Neural cell (in vitro differentiated cells): Measurements from ENCODE around the gene R3HDM4. TPM values are rescaled to one million over a fixed set of nuclear protein-coding genes. Genes with fewer than 3 reads are reported as not detected.

Experiments
- H2AFZ ChIP-seq: fragments of 200-600, 300-800 bp; sonication (generic), shearing (Covaris generic); 2 replicates; pipeline ENCODE4 v1.6.0; 2014; ENCODE audit warnings: low read depth, mild to moderate bottlenecking, antibody characterized with exemption, low read length, moderate library complexity
- H3F3A ChIP-seq: fragments of 200-600 bp; shearing (Covaris generic); 2 replicates; pipeline ENCODE4 v1.6.1; 2016; ENCODE audit warnings: mild to moderate bottlenecking, moderate library complexity, mixed read lengths, antibody characterized with exemption, low read length; ENCODE audit not compliant: insufficient read depth, poor library complexity, severe bottlenecking
- H3K27ac ChIP-seq: fragments of 200-600, 300-800 bp; sonication (generic), shearing (Covaris generic); 2 replicates; pipeline ENCODE4 v1.5.1; 2014; ENCODE audit warnings: mild to moderate bottlenecking, low read length, moderate library complexity
- H3K27me3 ChIP-seq: fragments of 300-800, 200-600 bp; sonication (generic), shearing (Covaris generic); 2 replicates; pipeline ENCODE4 v1.6.0; 2014; ENCODE audit warnings: mild to moderate bottlenecking, low read depth, low read length, moderate library complexity; ENCODE audit not compliant: insufficient read depth
- H3K36me3 ChIP-seq: fragments of 300-800, 200-600 bp; sonication (generic), shearing (Covaris generic); 2 replicates; pipeline ENCODE4 v1.5.1; 2014; ENCODE audit warnings: mild to moderate bottlenecking, antibody characterized with exemption, low read length, moderate library complexity; ENCODE audit not compliant: insufficient read depth
- H3K4me2 ChIP-seq: fragments of 300-800, 200-600 bp; sonication (generic), shearing (Covaris generic); 2 replicates; pipeline ENCODE4 v1.6.0; 2014; ENCODE audit warnings: mild to moderate bottlenecking, low read length
- H3K4me3 ChIP-seq: fragments of 300-800, 200-600 bp; sonication (generic), shearing (Covaris generic); 2 replicates; pipeline ENCODE4 v1.5.1; 2014; ENCODE audit warnings: mild to moderate bottlenecking, low read length, moderate library complexity
- H3K79me2 ChIP-seq: fragments of 200-600 bp; shearing (Covaris generic); replicated peaks from 2 replicates; pipeline ENCODE4 v1.6.0; 2014; ENCODE audit warnings: mild to moderate bottlenecking, low read length, moderate library complexity; ENCODE audit not compliant: insufficient read depth
- H3K9ac ChIP-seq: fragments of 300-800, 200-600 bp; sonication (generic), shearing (Covaris generic); 2 replicates; pipeline ENCODE4 v1.6.1; 2016; ENCODE audit warnings: mild to moderate bottlenecking, low read length, mixed read lengths
- H3K9me2 ChIP-seq: fragments of 200-600 bp; shearing (Covaris generic); 2 replicates; pipeline ENCODE4 v1.6.1; 2016; ENCODE audit warnings: mild to moderate bottlenecking, low read length, mixed read lengths; ENCODE audit not compliant: insufficient read depth
- H3K9me3 ChIP-seq: fragments of 200-600, 300-800 bp; sonication (generic), shearing (Covaris generic); 2 replicates; pipeline ENCODE4 v1.6.1; 2016; ENCODE audit warnings: mild to moderate bottlenecking, mixed run types, low read length, moderate library complexity, mixed read lengths
- H4K20me1 ChIP-seq: fragments of 200-600 bp; shearing (Covaris generic); 2 replicates; pipeline ENCODE4 v1.6.1; 2016; ENCODE audit warnings: mild to moderate bottlenecking, mixed run types; ENCODE audit not compliant: insufficient read depth
- CTCF ChIP-seq: fragments of 450-650 bp; IDR thresholded peaks from 2 replicates; pipeline ENCODE4 v1.5.1; 2014; ENCODE audit warnings: antibody characterized with exemption, mild to moderate bottlenecking, moderate library complexity; ENCODE audit not compliant: poor library complexity, severe bottlenecking
- EP300 ChIP-seq: fragments of 450-650 bp; conservative IDR thresholded peaks from 2 replicates; pipeline ENCODE4 v1.6.1; 2014; ENCODE audit warnings: antibody characterized with exemption, mild to moderate bottlenecking, moderate library complexity; ENCODE audit not compliant: poor library complexity, severe bottlenecking
- EZH2 ChIP-seq: fragments of 200-600, 300-800 bp; shearing (Covaris generic), sonication (generic); IDR thresholded peaks from 2 replicates; pipeline ENCODE4 v1.6.1; 2014; ENCODE audit warnings: antibody characterized with exemption, low read length, borderline replicate concordance, mild to moderate bottlenecking; ENCODE audit not compliant: insufficient read depth, poor library complexity, severe bottlenecking
- MXI1 ChIP-seq: fragments of 450-650 bp; conservative IDR thresholded peaks from 2 replicates; pipeline ENCODE4 v1.6.1; 2014; ENCODE audit warnings: antibody characterized with exemption, mild to moderate bottlenecking; ENCODE audit not compliant: poor library complexity, severe bottlenecking
- POLR2AphosphoS5 ChIP-seq: IDR thresholded peaks from 2 replicates; pipeline ENCODE4 v1.6.1; 2012
- RAD21 ChIP-seq: fragments of 450-650 bp; conservative IDR thresholded peaks from 2 replicates; pipeline ENCODE4 v1.6.1; 2014; ENCODE audit warnings: antibody characterized with exemption, mild to moderate bottlenecking, moderate library complexity
- REST ChIP-seq: IDR thresholded peaks from 2 replicates; pipeline ENCODE4 v1.6.1; 2012; ENCODE audit warnings: borderline replicate concordance
- SMC3 ChIP-seq: fragments of 450-650 bp; conservative IDR thresholded peaks from 2 replicates; pipeline ENCODE4 v1.6.1; 2014; ENCODE audit warnings: antibody characterized with exemption, mild to moderate bottlenecking, moderate library complexity; ENCODE audit not compliant: poor library complexity
- TAF1 ChIP-seq: IDR thresholded peaks from 2 replicates; pipeline ENCODE4 v1.6.1; 2012; ENCODE audit warnings: low read depth
- polyA plus RNA-seq: library from polyadenylated mRNA; depleted of rRNA; stranded (reverse); fragments of >200 nt; gene quantifications from 2 replicates; pipeline ENCODE4 v1.2.3, GENCODE V29; 2014

The R3HDM4 gene
- polyA plus RNA-seq, 1 donor from 2014 or later, result 51.2 TPM

- H3K4me2 ChIP-seq, result no peak overlapping the region
- no peaks in the 10 kb centered on the region for H3K36me3 ChIP-seq
- H3K9me2 ChIP-seq, result no peaks in the 10 kb centered on the region
- peak overlapping the region; percentile 18 for H3K4me3 ChIP-seq
- H3K9ac ChIP-seq, result no peak overlapping the region
- no peak overlapping the region for H2AFZ ChIP-seq
- no peaks in the 10 kb centered on the region for H4K20me1 ChIP-seq
- H3K79me2 ChIP-seq, result peaks cover 15% of the 10 kb centered on the region
- no peaks in the 10 kb centered on the region for H3K27me3 ChIP-seq
- H3K9me3 ChIP-seq, result no peaks in the 10 kb centered on the region
- no peaks in the 10 kb centered on the region for H3F3A ChIP-seq
- no peak overlapping the region for H3K27ac ChIP-seq
- TF ChIP-seq TAF1, result no peak
- TF ChIP-seq RAD21, result no peak
- no peak for TF ChIP-seq EP300
- no peak for TF ChIP-seq CTCF
- no peak for TF ChIP-seq MXI1
- no peak for TF ChIP-seq REST
- no peak for TF ChIP-seq SMC3
- TF ChIP-seq EZH2, result no peak
- no peak for TF ChIP-seq POLR2AphosphoS5
Measured at GRCh38 chr19:911197-912033, 1.6 kb downstream of the R3HDM4 start.

- Histone ChIP-seq H2AFZ (no peak overlapping the region), H3K27ac (no peak overlapping the region), H3K9ac (no peak overlapping the region), H4K20me1 (no peaks in the 10 kb centered on the region), H3K27me3 (no peaks in the 10 kb centered on the region), H3K9me2 (no peaks in the 10 kb centered on the region), H3K4me3 (no peak overlapping the region), H3K4me2 (no peak overlapping the region), H3F3A (no peaks in the 10 kb centered on the region), H3K36me3 (no peaks in the 10 kb centered on the region), H3K79me2 (peaks cover 8% of the 10 kb centered on the region), H3K9me3 (no peaks in the 10 kb centered on the region)
- TF ChIP-seq REST, result no peak
Measured at GRCh38 chr19:907183-907853, 5.7 kb downstream of the R3HDM4 start.
